Chondrocyte (in vitro differentiated cells): Measurements from ENCODE around the gene GDPD5. TPM values are rescaled to one million over a fixed set of nuclear protein-coding genes. Genes with fewer than 3 reads are reported as not detected.

Experiments used
- DNase-seq: peaks from one replicate; pipeline ENCODE4 v3.0.0; 2021; ENCODE audit warnings: mixed read lengths, low spot score
- H3K27ac Mint-ChIP-seq: one replicate; pipeline ENCODE4 v1.8.0; 2021; ENCODE audit warnings: mild to moderate bottlenecking, moderate library complexity, mixed read lengths; ENCODE audit not compliant: unreplicated experiment
- H3K27me3 Mint-ChIP-seq: 2 replicates; pipeline ENCODE4 v1.8.0; 2021; ENCODE audit warnings: low read depth, mixed read lengths
- H3K36me3 Mint-ChIP-seq: 2 replicates; pipeline ENCODE4 v1.8.0; 2021; ENCODE audit warnings: low read depth, mixed read lengths
- H3K4me1 Mint-ChIP-seq: 2 replicates; pipeline ENCODE4 v1.8.0; 2021; ENCODE audit warnings: low read depth, mild to moderate bottlenecking, mixed read lengths
- H3K4me3 Mint-ChIP-seq: one replicate; pipeline ENCODE4 v1.8.0; 2021; ENCODE audit warnings: mild to moderate bottlenecking, moderate library complexity, mixed read lengths; ENCODE audit not compliant: unreplicated experiment
- H3K9me3 Mint-ChIP-seq: 2 replicates; pipeline ENCODE4 v1.8.0; 2021; ENCODE audit warnings: low read depth, mixed read lengths
- total RNA-seq: library from RNA; stranded (reverse); gene quantifications from 3 replicates; pipeline ENCODE4 v1.2.1, GENCODE V29; 2021
- TF ChIP-seq, protein P1 (sequence below): fragments of 200-600 bp; sonication (generic); IDR thresholded peaks from 2 replicates; pipeline ENCODE4 v1.5.0; 2021; ENCODE audit warnings: antibody characterized with exemption, mild to moderate bottlenecking, moderate library complexity

The GDPD5 gene
- total RNA-seq, 1 donor from 2014 or later = 12.6 TPM

DNA sequence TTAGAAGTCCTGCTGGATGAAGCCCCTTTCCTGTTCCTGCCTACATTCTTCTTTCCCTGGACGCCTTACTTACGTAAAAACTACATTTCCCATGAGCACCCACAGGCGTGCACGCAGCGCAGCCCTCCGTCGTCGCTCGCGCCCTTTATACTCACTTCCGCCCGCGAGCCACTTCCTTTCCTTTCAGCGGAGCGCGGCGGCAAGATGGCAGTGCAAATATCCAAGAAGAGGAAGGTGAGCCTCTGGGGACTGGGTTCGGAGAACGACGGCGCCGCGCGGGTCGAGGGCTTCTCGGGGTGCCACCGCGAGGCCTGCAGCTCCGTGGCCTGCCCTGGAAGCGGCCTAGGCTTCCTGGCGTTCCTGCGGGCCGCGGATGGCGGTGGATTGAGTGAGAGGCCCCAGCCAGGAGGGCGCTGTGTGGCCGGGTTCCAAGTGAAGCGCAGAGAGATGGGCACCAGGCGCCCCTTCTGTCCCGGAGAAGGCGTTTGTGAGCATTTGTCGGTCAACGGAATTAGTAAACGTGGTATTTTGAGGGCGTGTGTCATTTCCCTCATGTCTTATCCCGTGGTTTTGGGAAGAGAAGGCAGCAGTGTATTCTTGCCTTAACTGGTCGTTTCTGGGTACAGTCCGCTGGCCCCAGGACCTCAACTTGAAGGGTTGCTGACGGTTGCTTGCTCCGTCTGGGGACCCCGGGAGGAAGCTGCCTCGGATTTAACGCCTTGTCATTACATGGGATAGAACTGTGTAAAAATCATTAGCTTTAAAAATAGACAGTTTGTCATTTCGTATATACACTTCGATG, 126.2 kb downstream of the GDPD5 start, which contains the start of gene RPS3:
Gene RPS3 (plus strand): TSS at position 175 of the 802 bp plus-strand sequence. CDS start 30 bp downstream, at position 205.
- Mint-ChIP-seq H3K9me3 (no peaks in the 10 kb centered on the region), H3K4me3 (peak within 1 kb of the TSS; percentile 95), H3K4me1 (peaks cover 45% of the 10 kb centered on the region), H3K27ac (peak within 1 kb of the TSS; percentile 96), H3K27me3 (no peaks in the 10 kb centered on the region), H3K36me3 (peaks cover 34% of the 10 kb centered on the region)
- peak; percentile 95 for DNase-seq
- TF ChIP-seq, protein P1, sequence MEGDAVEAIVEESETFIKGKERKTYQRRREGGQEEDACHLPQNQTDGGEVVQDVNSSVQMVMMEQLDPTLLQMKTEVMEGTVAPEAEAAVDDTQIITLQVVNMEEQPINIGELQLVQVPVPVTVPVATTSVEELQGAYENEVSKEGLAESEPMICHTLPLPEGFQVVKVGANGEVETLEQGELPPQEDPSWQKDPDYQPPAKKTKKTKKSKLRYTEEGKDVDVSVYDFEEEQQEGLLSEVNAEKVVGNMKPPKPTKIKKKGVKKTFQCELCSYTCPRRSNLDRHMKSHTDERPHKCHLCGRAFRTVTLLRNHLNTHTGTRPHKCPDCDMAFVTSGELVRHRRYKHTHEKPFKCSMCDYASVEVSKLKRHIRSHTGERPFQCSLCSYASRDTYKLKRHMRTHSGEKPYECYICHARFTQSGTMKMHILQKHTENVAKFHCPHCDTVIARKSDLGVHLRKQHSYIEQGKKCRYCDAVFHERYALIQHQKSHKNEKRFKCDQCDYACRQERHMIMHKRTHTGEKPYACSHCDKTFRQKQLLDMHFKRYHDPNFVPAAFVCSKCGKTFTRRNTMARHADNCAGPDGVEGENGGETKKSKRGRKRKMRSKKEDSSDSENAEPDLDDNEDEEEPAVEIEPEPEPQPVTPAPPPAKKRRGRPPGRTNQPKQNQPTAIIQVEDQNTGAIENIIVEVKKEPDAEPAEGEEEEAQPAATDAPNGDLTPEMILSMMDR = peak; percentile 64

DNA sequence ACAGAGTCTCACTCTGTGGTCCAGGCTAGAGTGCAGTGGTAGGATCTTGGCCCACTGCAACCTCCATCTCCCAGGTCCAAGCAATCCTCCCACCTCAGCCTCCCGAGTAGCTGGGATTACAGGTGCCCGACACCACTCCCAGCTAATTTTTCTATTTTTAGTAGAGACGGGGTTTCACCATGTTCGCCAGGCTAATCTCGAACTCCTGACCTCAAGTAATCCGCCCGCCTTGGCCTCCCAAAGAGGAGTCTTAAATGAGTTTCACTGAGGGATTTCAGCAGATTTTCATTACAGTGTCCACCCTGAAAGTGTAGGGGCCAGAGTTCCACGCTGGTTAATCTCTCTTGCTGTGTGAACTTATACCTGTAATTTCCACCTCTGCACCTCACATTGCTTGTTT, 126.8 kb downstream of the GDPD5 start:
- TF ChIP-seq, protein P1 = no peak
- Mint-ChIP-seq H3K27me3 (no peaks in the 10 kb centered on the region), H3K4me1 (peaks cover 41% of the 10 kb centered on the region), H3K36me3 (peaks cover 27% of the 10 kb centered on the region), H3K4me3 (peak overlapping the region; percentile 95), H3K9me3 (no peaks in the 10 kb centered on the region), H3K27ac (peak overlapping the region; percentile 96)
- no peak for DNase-seq

DNA sequence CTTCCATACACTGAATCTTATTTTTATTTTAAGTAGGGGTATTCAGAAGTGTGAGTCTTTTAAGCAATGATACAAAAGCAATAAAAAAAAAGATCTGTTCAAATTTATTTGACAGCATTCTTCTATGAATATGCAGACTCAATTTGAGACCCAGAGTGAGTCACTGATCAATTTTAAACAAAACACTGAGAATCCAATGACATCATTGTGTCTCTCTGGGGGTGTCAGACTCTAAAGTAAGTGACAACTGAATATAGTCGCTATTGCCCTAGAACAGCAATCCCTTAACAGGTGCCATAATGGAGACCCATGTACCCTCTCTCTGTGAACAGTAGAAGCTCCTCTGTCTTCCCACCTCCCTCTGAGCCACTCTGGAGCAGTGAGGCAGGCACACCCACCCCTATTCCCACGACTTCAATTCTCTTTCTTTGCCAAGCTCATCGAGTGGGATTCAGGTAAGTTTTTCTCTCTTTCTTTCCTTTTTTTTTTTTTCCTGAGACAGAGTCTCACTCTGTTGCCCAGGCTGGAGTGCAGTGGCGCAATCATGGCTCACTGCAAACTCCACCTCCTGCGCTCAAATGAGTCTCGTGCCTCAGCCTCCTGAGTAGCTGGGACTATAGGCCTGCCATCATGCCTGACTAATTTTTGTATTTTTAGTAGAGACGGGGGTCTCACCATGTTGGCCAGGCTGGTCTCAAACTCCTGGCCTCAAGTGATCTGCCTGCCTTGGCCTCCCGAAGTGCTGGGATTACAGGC, 131.5 kb downstream of the GDPD5 start:
- no peak overlapping the region for H3K4me3 Mint-ChIP-seq
- TF ChIP-seq, protein P1 = no peak
- DNase-seq = no peak
- peaks cover 3% of the 10 kb centered on the region for H3K4me1 Mint-ChIP-seq
- no peaks in the 10 kb centered on the region for H3K9me3 Mint-ChIP-seq
- no peaks in the 10 kb centered on the region for H3K27me3 Mint-ChIP-seq
- no peaks in the 10 kb centered on the region for H3K36me3 Mint-ChIP-seq
- H3K27ac Mint-ChIP-seq = no peak overlapping the region

DNA sequence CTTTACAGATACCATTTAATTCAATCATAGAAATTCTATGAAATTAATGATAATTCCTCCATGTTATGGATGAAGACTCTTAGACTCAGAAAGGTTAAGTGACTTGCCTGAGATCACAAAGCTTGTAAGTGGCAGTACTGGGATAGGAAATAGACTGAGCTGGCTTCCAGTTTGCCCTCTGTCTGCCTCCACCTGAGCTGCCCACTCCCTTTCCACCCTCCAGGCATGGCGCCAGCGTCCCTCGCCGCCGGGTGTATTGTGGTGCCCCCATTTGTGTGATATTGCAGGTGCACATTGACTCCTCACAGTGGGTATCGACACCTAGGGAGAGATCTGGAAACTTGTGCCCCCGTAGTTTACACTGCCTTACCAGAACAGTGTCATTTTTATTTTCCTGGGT, 135.8 kb downstream of the GDPD5 start:
- Mint-ChIP-seq H3K9me3 (no peaks in the 10 kb centered on the region), H3K4me1 (peaks cover 6% of the 10 kb centered on the region), H3K4me3 (no peak overlapping the region), H3K36me3 (no peaks in the 10 kb centered on the region), H3K27me3 (no peaks in the 10 kb centered on the region), H3K27ac (no peak overlapping the region)
- TF ChIP-seq, protein P1 = no peak
- DNase-seq = no peak

DNA sequence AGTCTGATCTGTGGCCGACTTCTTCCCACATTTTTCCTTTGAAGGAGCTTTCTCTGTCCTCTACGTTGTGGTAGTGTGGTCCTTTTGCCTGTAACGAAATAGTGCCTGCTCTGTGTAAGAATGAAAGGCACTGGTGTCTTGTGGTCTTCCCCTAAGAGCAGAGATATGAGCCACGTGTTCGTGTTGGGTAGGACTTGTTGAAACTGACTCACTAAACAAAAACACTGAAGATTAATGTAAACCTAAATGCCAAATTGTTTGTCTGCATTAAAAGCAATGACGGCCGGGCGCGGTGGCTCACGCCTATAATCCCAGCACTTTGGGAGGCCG, 136.5 kb downstream of the GDPD5 start:
- DNase-seq = no peak
- no peak overlapping the region for H3K4me3 Mint-ChIP-seq
- no peaks in the 10 kb centered on the region for H3K9me3 Mint-ChIP-seq
- no peak overlapping the region for H3K27ac Mint-ChIP-seq
- H3K36me3 Mint-ChIP-seq = no peaks in the 10 kb centered on the region
- TF ChIP-seq, protein P1 = no peak
- H3K4me1 Mint-ChIP-seq = peaks cover 11% of the 10 kb centered on the region
- no peaks in the 10 kb centered on the region for H3K27me3 Mint-ChIP-seq
